Hematopoietic multipotent progenitor cell treated with erythropoietin and hydrocortisone succinate and interleukin-3 and kit ligand, for 15 days (in vitro differentiated cells): ENCODE results near the gene PERP.
"Not testable (repeated sequence)": the region's sequence is repeated elsewhere in the genome, so short reads cannot be mapped to it uniquely, and the experiment has no call there.

ENCODE experiments used
- DNase-seq: peaks from one replicate; pipeline ENCODE4 v3.0.0-alpha.2; 2015; ENCODE audit warnings: low spot score

Gene PERP

DNA sequence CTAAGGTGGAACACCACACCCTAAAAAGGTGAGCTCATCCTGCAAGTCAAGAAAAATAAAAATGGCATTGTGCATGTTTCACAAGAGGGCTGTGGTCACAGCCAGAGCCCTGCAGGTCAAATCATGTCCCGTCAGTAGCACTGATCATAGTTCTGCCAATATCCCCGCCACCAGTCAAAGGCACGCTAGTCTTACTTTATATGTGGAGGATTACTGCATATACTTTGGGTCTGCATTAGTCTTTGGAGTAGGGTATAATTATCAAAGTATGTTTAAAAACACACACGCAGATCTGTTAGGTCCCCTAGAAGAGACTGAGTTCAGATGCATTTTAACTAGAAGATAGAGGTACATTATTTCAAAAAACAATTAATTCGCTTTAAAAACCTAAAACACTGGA is 1.8 kb downstream of the PERP start:
- no peak for DNase-seq

DNA sequence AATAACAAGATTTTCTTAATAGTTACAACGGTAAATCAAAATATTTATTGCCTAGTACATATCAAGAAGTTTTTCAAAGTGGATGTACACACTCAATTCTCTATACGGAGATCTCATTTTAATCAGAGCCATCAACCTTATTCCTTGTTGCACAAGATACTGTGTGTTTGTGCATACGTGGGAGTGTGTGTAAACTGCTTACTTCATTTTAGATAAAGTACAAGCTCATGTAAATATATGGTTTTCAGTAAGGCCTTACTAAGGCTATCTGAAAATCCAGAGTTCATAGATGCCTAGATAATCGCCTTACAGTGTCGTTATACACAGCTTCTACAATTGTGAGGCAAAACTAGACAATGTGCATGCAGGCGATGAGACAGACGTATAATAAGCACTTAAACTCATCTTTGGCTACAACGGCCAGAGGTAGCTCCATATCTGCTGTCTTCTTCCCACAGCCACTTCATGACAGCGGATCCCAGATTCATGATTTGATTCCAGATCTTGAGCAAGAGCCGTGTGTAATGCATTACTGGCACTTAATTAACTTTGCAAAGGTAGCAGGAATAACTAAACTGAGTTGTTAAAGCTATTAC is 2.5 kb downstream of the PERP start:
- DNase-seq: no peak

DNA sequence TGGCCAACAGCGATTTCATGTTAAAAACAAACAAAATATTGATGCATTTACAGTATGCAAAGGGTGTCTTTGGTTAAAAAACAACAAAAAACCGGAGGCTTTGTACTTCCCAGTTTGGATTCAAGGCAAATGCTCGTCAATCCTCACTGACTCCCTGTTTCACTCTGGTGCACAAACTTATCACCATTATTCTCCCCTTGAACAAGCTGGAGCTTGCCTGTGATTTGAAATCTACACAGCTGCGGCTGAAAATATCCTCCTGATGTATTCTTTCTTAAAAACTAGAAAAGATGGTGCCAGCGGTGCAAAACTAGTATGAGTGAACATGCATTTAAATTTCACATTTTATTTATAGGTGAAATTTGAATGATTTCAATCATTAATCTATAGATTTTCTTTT is 3.3 kb downstream of the PERP start:
- DNase-seq: no peak

DNA sequence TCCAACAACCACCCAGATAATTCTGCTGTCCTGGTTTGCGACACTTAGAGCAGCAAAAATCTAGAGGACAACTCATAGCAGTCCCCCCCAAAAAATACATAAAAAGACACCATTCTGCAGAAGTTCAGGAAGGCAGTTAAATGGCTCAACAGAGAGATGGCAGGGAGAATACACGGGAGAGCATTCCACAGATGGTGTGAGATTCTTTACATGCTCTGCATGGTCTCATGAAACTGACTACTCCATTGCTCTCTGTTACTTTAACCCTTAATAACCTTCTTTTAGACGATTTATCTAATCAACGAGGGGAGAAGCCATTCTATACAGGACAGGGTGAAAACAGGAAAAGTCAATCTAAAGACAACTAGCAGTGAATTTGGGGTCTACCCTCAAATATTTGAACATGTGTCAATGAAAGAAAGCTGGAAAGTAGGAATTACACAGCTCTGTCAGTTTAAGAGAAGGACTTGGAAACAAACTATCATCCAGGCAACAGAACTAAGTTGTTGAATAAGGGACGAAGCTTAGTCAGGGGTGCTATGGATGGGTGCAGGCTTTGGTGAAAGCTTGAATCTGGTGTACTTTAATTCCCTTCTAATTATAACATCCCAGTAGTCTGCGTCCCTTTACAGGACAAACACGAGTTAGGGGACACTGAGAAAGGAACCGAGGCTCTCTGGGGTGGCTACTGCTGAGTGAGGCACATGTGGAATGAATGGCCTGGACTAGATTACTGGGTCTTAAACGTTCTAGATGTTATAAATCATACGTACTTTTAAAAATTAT is 5.1 kb downstream of the PERP start:
- no peak for DNase-seq

DNA sequence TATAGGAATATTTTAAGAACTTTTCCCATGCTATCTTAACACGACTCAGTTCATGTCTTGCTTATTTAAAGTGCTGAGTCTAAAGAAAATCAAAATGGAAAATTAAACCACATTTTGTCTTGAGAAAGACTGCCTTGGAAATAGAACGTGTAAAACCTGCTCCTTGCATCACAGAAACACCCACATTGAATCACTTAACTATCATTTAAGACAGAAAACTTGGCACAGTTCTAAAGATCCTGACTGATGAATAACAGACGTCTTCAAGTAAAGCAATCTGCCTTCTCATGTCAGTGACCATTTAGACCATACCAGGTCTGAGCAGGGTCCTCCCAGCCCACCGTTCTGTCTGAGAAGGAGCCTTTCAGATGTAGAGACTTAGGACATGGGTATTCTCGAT is 7.4 kb downstream of the PERP start:
- no peak for DNase-seq

DNA sequence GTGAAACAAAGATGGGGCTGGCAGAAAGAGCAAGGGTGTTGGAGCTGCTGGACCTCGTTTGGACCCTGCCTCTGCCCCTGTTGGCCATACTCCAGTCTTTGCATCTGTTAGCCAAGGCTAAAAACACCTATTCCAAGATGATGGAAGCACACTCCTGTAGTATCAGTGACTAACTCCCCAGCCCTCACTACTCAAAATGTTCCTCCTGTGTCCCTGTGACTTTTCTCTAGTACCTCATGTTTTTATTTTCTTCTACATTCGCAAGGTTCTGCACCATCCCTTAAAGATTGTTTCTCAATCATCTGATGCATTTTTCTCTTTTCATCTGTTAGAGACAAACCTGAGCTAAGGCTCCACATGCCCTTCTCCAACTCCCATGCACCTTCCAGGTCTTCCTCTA is 8.9 kb downstream of the PERP start:
- no peak for DNase-seq

DNA sequence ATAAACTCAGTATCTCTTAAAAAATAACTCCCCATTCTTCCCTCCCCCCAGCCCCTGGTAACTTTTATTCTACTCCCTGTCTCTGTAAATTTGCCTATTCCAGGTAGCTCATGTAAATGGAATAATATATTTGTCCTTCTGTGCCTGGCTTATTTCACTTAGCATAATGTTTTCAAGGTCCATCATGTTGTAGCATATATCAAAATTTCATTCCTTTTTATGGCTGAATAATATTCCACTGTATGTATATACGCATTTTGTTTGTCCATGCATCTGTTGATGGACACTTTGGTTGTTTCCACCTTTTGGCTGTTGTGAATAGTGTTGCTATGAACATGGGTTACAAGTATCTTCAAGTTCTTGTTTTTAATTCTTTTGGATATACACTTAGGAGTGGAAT is 13.0 kb downstream of the PERP start:
- no peak for DNase-seq

DNA sequence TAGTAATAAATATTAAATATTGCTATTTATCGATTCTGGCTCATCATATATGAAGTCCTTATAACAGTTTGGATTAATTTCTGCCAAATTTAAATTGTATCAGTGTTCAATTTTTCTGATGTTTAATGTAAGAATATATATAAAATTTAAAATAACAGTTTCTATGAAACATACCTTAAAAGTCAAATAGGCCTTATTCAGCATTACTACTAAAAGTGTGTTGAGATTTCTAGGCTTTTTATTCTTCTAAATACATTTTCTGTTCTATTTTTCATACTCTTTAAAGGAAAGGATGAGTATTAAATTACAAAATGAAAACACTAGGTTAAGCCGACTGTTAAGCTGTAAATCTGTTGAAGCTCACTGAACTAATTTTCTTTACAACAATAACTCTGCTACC is 13.6 kb downstream of the PERP start:
- DNase-seq: no peak

DNA sequence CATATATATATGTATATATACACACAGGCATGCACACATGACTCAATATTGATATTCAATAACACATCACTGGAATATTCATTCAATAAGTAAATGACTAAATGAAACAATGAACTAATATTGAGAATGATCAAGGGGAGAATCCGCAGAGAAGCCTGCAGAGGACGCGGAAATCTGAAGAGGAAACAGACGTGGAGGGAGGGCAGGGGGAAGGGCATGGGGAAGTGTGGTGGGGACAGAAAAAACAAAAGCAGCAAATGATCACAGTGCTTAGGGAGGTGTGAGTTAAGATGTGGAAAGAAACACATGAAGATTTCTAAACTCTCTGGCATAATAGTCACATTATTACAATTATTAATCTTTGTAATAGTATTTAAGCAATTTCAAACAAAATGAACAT is 14.5 kb downstream of the PERP start:
- no peak for DNase-seq

DNA sequence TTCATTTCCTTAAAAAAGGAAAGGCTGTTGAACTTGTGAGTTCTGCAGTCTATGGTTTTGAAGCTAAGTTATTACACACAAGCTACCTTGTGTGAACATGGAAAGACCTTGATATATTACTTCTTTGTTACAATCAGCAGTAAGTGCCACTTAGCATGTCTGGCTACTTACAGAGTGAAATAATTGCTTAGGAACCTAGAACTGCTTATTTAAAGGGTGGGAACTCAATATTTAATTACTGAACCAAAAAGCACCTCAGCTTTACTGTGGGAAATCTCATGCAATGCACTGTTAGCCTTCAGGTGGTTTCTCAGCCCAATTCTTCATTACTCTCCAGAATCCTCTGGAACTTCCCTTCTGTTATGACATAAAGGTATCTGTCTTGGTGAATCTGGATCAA is 17.9 kb downstream of the PERP start:
- DNase-seq: no peak

DNA sequence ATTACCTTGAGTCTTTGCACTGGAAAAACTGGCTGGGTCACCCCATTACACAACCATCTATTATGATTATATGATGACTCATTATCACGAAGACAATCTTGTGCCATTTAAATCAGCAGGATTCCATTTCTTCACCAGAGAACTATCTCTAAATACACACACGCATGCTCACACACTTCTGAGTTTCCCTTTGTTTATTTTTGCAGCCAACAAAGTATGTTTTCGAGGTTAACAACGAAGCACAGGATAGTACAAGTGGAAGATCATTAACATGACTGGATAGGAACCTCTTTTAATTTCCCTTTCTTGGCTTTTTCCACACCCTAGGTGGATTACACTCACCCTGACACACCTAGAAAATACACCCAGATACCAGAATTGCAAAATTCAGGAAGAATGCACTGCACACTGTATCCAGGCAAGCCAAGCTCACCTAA is 18.9 kb downstream of the PERP start:
- no peak for DNase-seq

DNA sequence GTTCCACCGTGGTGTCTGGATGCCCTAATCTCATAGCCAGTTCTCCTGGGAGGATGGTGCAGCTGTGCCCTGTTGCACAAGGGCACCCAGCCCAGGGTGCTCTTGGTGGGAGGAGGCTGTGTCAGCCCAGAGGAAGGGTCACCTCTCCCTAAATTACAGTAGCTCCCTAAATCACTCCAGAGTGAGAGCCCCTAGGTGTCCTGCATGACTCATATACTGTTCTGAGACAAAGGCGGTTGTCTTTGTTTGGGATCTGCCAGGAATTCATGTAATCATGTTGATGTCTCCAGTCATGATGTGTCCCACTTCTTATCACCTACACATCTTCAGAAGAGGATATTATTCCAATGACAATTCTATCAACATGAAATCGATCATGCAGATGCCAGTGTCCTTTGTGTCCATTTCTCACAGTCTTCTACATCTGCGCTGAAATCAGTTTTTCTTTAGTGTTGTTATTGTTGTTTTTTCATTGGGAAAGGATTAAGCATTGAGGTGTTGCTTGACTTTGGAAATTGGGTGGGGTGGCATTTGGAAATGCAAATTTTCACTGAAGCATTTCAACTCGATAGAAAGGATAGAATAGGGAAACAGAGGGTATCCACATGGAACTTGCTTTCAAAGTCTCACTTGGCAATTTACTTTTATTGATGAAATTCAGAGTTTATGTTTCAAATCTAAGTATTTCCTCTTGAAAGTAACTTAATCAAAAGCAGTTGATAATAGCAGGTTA is 19.5 kb downstream of the PERP start:
- no peak for DNase-seq

DNA sequence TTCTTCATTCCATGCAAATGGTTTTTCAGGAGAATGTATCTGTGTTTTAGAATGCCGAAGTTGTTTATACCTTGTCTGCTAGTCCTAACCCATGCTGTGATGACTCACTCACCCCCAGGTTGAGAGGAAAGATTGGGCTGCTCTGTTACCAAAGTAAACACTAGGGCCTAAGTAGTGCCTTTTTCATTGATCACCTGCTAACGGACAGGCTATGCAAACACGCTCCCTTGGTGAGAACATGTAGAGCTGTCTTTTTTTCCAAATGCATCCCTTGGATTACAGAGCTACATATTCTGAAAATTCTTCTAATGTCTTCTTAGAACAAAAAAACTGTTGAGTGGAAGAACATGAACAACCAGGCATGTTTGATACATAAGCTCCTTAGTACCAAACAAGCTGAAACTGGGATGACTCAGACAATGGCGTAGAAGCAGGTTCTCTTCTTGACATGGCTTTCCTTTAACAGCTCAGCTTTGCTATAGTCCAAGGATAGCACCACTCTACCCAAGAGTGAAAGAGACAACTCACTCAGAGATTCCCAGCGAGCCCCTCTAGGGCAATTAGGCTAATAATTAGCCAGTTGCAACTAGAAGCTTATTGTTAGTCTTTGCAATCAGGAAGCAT is 20.5 kb downstream of the PERP start:
- DNase-seq: no peak

DNA sequence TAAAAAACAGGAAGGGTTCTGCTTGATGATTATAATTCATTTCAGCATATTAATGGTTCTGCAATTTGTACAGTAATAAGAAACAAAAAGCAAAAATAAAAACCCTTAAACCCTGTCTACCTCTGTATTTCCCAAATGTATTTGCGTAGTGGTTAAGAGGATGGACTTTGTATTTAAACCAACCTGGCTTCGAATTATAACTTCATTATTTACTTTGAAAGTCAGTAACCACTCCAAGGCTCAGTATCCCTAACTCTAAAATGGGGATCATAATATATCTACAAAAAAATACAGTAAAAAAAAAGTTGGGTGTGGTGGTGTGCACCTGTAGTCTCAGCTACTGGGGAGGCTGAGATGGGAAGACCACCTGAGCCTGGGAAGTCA is 21.4 kb downstream of the PERP start:
- DNase-seq: no peak

DNA sequence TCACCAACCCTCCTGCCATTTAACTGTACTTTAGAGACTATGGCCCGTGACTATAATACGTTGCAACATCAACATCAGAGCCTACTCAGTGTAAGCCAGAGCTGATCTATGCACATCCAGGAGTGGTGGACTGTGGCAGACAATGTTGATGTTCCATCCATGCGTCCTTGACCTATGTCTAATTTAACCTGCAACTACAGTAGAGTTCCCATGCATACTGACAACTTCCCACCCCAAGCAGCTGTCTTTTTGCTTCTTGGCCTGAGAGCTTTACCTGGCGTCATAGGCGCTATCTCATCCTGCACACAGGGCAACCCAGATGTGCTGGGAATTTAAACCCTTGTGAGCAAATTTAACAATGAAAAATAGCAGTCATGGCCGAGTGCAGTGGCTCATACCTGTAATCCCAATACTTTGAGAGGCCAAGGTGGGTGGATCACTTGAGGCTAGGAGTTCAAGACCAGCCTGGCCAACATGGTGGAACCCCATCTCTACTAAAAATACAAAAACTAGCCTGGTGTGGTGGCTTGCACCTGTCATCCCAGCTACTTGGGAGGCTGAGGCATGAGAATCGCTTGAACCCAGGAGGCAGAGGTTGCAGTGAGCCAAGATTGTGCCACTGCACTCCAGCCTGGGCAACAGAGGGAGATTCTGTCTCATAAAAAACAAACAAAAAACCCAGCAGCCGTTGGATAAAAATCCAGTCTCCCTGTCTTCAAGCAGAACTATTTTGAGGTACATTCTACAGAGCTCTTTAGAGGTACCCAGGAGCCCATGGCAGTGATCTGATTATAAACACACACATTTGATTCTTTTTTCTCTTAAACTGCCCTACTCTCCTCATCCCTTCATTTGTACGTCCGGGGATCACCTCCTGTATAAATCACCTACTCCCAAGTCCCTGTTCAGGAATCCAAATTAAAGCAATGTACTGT is 22.0 kb downstream of the PERP start:
- no peak for DNase-seq

DNA sequence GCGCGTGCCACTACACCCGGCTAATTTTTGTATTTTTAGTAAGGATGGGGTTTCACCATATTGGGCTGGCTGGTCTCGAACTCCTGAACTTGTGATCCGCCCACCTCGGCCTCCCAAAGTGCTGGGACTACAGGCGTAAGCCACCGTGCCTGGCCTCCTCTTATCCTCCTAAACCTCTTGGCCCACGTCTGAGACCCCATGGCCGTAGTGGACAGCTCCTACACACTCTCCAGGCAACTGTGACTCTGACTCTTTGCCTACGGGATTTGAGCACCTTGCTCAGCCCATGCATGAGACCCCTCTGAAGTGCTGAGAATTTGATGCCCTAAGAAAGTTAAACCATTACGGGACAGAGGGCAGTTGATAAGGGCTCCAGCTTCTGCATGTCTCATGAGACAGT is 25.0 kb downstream of the PERP start:
- no peak for DNase-seq

DNA sequence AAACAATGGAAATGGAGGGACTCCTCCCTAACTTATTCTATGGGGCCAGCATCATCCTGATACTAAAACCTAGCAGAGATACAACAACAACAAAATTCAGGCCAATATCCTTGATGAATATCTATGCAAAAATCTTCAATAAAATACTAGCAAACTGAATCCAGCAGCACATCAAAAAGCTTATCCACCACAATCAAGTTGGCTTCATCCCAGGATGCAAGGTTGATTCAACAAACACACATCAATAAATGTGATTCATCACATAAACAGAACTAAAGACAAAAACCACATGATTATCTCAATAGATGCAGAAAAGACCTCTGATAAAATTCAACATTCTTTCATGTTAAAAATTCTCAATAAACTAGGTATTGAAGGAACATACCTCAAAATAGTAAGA is 27.7 kb downstream of the PERP start:
- DNase-seq: not testable (repeated sequence)

DNA sequence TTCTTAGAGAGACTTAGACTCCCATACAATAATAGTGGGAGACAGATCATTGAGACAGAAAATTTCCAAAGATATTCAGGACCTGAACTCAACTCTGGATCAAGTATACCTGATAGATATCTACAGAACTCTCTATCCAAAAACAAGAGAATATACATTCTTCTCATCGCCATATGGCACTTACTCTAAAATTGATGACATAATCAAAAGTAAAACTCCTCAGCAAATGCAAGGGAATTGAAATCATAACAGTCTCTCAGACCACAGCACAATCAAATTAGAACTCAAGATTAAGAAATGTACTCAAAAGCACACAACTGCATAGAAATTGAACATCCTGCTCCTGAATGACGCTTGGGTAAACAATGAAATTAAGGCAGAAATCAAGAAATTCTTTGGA is 28.7 kb downstream of the PERP start:
- no peak for DNase-seq

DNA sequence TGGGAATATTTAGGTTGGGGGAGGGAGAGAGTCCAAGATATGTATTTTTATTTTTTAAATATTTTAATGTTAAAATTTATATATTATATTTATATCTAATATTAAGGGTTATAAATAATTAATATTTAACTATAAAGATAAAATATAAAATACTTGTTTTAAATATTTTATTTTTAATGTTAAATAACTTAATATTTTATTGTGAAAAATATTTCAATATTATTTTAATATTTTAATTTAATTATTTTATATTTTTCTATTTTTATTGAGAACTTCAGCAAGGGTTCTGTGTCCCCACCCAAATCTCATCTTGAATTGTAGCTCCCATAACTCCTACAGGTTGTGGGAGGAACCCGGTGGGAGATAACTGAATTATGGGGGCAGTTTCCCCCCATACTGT is 34.0 kb downstream of the PERP start:
- DNase-seq: no peak

DNA sequence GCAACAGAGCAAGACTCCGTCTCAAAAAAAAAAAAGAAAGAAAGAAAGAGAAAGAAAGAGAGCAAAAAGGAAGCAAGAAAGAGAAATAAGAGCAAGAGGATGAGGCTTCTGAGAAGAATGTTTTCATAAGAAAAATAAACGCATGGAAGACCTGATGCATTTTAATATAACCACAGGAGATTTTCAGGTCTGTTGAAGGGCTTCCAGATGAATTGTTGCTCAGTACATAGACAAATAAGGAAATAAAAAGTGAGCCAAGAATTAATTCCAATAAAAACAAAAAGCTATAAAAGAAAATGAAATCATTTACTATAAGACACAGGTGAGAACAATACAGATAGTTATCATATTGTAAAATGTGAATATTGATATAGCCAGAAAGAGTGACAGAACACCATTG is 43.5 kb downstream of the PERP start:
- no peak for DNase-seq

DNA sequence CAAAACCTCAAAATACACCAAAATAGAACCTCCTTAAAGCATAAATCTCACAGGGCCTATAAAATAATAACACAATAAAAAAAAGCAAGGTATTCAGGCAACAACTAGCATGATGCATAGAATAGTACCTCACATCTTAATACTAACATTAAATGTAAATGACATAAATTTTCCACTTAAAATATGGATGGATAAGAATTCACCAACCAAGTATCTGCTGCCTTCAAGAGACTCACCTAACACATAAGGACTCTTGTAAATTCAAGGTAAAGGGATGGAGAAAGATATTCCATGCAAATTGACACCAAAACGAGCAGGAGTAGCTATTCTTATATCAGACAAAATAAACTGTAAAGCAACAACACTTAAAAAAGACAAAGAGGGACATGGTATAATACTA is 52.2 kb downstream of the PERP start:
- no peak for DNase-seq

DNA sequence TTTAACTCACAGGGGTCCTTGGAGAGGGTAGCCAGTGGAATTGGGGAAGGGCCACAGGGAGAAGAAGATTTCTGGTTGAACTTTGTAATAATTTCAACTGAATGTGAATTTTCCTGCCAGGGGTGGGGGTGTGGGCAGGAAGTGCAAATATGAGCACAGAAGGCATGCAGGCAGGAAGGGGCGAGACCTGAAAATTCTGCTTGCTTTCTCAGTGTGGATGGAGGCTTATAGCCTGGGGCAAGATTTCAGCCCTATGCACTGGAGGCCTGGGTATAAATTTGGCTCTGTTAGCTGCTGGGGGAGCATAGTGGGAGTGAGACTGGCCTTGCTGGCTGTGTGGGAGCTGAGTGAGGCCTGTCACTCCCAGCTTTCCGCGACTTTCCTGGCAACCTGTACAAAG is 54.4 kb downstream of the PERP start:
- no peak for DNase-seq
